ENCODE data around the gene OPCML.

Gene OPCML

GRCh38 chr11:132782102-132782501, 750.2 kb downstream of the OPCML start:
- DNase-seq, result no peak

- no peak for DNase-seq
Measured at GRCh38 chr11:132780046-132780445, 752.3 kb downstream of the OPCML start.

GRCh38 chr11:132779497-132779896, 752.8 kb downstream of the OPCML start:
- no peak for DNase-seq

- DNase-seq, result no peak
Measured at GRCh38 chr11:132777067-132777975, 755.0 kb downstream of the OPCML start.

- no peak for DNase-seq
Measured at GRCh38 chr11:132773751-132774150, 758.5 kb downstream of the OPCML start.

GRCh38 chr11:132772703-132773545, 759.4 kb downstream of the OPCML start:
- DNase-seq, result no peak

GRCh38 chr11:132771746-132772145, 760.6 kb downstream of the OPCML start:
- no peak for DNase-seq

- no peak for DNase-seq
Measured at GRCh38 chr11:132770829-132771530, 761.3 kb downstream of the OPCML start.

GRCh38 chr11:132763503-132763902, 768.8 kb downstream of the OPCML start:
- no peak for DNase-seq

GRCh38 chr11:132755934-132756333, 776.4 kb downstream of the OPCML start:
- no peak for DNase-seq

- DNase-seq, result no peak
Measured at GRCh38 chr11:132751516-132752250, 780.6 kb downstream of the OPCML start.

GRCh38 chr11:132746305-132746704, 786.0 kb downstream of the OPCML start:
- DNase-seq, result no peak

GRCh38 chr11:132745306-132745705, 787.0 kb downstream of the OPCML start:
- no peak for DNase-seq

GRCh38 chr11:132744771-132745170, 787.5 kb downstream of the OPCML start:
- no peak for DNase-seq

GRCh38 chr11:132743601-132744000, 788.7 kb downstream of the OPCML start:
- no peak for DNase-seq

- no peak for DNase-seq
Measured at GRCh38 chr11:132742929-132743328, 789.4 kb downstream of the OPCML start.

- no peak for DNase-seq
Measured at GRCh38 chr11:132734217-132734616, 798.1 kb downstream of the OPCML start.

- DNase-seq, result peak; percentile 15
Measured at GRCh38 chr11:132728026-132728425, 804.3 kb downstream of the OPCML start.

GRCh38 chr11:132721526-132721925, 810.8 kb downstream of the OPCML start:
- DNase-seq, result no peak

GRCh38 chr11:132719684-132720083, 812.6 kb downstream of the OPCML start:
- DNase-seq, result no peak

GRCh38 chr11:132718711-132719671, 813.3 kb downstream of the OPCML start:
- DNase-seq, result no peak
